Measurements from ENCODE around the gene UCHL3. TPM values are rescaled to one million over a fixed set of nuclear protein-coding genes. Genes with fewer than 3 reads are reported as not detected.

UCHL3 gene
- total RNA-seq, 2 experiments from 2014 or later, result 34.7 to 49.5 TPM

DNA sequence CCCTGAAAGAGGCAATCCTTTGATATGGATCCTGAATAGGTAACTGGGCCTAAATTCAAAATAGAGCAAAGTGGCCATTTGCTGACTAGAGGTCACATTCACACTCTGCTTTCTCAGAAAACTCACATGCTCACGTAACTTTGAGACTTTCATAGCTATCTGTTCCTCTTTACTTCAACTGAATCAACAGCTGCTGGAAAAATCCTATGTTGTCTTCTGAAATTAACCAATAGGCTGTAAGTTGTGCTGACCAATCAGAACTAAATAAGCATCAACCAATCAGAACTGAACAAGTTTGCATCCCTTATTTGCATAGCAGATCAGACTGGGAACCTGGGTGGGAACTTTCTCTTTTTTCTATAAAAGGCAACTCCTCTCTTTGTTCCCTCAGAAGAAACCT, 43.6 kb upstream of the UCHL3 start:
- no peaks in the 10 kb centered on the region for H3K4me1 ChIP-seq (ENCODE audit: insufficient read depth, low read length, poor library complexity, severe bottlenecking)
- H3K4me2 ChIP-seq (ENCODE audit: low read length), result no peak overlapping the region
- no peaks in the 10 kb centered on the region for H4K20me1 ChIP-seq (ENCODE audit: insufficient read depth, low read length)
- ChIA-PET CTCF (ENCODE audit: unreplicated experiment) (no interaction called here), POLR2A (no interaction called here)
- H2AFZ ChIP-seq (ENCODE audit: low read length), result no peak overlapping the region
- H3K27ac ChIP-seq (ENCODE audit: low read depth, low read length, poor library complexity, severe bottlenecking), result no peak overlapping the region
- no peaks in the 10 kb centered on the region for H3K9me3 ChIP-seq (ENCODE audit: low read length)
- BruUV-seq (replicated peaks), result no TSS peak
- no peaks in the 10 kb centered on the region for H3K9me2 ChIP-seq (ENCODE audit: insufficient read depth, low read length)
- H3K36me3 ChIP-seq (ENCODE audit: insufficient read depth, low read length), result no peaks in the 10 kb centered on the region
- DNase-seq (ENCODE audit: low spot score), result no peak
- intact Hi-C loops (cut with micrococcal nuclease; ENCODE audit: unreplicated experiment), result no loop called here
- H3K79me2 ChIP-seq (ENCODE audit: insufficient read depth, low read depth, low read length), result no peaks in the 10 kb centered on the region
- TF ChIP-seq, protein P1, sequence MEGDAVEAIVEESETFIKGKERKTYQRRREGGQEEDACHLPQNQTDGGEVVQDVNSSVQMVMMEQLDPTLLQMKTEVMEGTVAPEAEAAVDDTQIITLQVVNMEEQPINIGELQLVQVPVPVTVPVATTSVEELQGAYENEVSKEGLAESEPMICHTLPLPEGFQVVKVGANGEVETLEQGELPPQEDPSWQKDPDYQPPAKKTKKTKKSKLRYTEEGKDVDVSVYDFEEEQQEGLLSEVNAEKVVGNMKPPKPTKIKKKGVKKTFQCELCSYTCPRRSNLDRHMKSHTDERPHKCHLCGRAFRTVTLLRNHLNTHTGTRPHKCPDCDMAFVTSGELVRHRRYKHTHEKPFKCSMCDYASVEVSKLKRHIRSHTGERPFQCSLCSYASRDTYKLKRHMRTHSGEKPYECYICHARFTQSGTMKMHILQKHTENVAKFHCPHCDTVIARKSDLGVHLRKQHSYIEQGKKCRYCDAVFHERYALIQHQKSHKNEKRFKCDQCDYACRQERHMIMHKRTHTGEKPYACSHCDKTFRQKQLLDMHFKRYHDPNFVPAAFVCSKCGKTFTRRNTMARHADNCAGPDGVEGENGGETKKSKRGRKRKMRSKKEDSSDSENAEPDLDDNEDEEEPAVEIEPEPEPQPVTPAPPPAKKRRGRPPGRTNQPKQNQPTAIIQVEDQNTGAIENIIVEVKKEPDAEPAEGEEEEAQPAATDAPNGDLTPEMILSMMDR (conservative IDR thresholded peaks at IDR 0.05; ENCODE audit: low read length), result no peak
- no peak for TF ChIP-seq EZH2phosphoT487 (IDR thresholded peaks at IDR 0.05; ENCODE audit: borderline replicate concordance, low read depth, low read length)
- H3K4me3 ChIP-seq (ENCODE audit: low read depth, low read length, poor library complexity, severe bottlenecking), result no peak overlapping the region

DNA sequence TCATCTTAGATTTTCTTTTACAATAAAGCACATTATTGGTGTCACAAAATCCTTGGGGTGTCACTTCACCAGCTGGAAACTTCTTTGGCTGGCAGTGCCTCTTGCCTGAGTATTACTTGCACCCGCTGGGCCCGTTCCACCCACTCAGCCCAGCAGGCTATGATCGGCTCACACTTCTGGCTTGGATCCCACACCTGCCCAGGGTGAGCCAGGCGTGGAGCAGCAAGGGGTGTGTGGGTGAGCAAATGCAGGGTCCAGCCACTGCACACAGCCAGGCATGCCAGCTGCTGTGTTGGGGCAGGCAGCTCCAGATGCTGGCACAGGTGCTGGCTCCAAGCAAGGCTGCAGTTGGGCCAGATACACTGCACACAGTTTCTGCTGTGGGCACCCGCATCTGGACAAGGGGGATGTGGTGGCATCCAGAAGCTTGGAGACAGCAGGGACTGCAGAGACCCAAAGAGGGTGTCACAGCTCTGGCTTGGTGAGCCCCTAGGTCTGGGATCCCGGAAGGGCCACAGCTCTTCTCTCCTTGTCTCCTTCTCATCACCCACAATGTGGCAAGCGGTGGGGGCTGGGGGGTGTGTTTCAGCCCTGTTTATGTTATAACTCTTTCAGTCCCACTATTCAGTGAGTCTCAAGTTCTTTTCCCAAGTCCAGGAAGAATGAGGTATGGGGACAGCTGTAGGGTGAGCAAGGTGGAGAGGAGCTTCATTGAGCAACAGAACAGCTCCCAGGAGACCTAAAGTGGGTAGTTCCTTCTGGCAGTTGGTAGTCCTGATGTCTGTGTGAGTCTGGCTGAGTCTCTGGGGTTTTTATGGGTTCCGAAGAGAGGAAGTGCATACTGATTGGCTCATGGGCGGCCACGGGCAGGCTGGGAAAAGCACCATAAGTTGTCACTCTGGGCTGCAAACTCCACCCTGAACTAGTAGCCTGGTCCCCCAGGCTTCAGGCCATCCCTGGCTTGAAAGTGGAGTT, 42.3 kb upstream of the UCHL3 start:
- no peak for DNase-seq (ENCODE audit: low spot score)
- no TSS peak for BruUV-seq (replicated peaks)
- no peak for TF ChIP-seq EZH2phosphoT487 (IDR thresholded peaks at IDR 0.05; ENCODE audit: borderline replicate concordance, low read depth, low read length)
- TF ChIP-seq, protein P1 (conservative IDR thresholded peaks at IDR 0.05; ENCODE audit: low read length), result no peak
- H3K9me3 ChIP-seq (ENCODE audit: low read length), result no peaks in the 10 kb centered on the region
- H3K4me1 ChIP-seq (ENCODE audit: insufficient read depth, low read length, poor library complexity, severe bottlenecking), result peaks cover 4% of the 10 kb centered on the region
- H3K4me3 ChIP-seq (ENCODE audit: low read depth, low read length, poor library complexity, severe bottlenecking), result no peak overlapping the region
- ChIA-PET POLR2A (no interaction called here), CTCF (ENCODE audit: unreplicated experiment) (no interaction called here)
- intact Hi-C loops (cut with micrococcal nuclease; ENCODE audit: unreplicated experiment), result no loop called here
- H3K4me2 ChIP-seq (ENCODE audit: low read length), result no peak overlapping the region
- no peak overlapping the region for H3K27ac ChIP-seq (ENCODE audit: low read depth, low read length, poor library complexity, severe bottlenecking)
- H3K79me2 ChIP-seq (ENCODE audit: insufficient read depth, low read depth, low read length), result no peaks in the 10 kb centered on the region
- no peaks in the 10 kb centered on the region for H3K9me2 ChIP-seq (ENCODE audit: insufficient read depth, low read length)
- H3K36me3 ChIP-seq (ENCODE audit: insufficient read depth, low read length), result no peaks in the 10 kb centered on the region
- H4K20me1 ChIP-seq (ENCODE audit: insufficient read depth, low read length), result no peaks in the 10 kb centered on the region
- no peak overlapping the region for H2AFZ ChIP-seq (ENCODE audit: low read length)

DNA sequence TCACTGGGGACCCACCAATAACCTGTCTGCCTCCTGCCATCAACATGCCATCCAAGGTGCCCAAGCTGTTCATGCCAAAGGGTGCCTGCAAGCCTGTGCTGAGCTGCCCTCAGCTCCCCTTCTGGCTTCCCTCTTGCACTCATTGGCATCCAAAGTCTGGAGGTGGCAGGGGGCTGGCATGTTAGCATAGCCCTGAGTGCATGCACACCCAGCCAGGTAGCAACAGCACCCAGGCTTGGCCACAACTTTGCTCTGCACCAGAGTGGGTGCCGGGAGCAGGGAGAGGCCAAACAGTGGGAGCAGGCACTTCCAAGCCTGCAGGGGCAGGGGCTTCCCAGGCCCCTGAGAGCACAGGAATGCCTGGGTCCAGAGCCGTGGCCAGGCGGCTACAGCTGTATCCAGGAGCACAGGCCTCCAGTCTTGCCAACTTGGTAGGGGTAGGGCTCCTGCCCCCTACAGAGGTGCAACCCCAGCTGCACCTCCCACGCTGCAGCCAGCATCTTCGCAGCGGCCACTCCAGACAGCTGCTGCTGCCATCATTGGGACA, 41.5 kb upstream of the UCHL3 start:
- intact Hi-C loops (cut with micrococcal nuclease; ENCODE audit: unreplicated experiment), result no loop called here

More for the DNA sequence above, 41.5 kb upstream of the UCHL3 start:
- TF ChIP-seq EZH2phosphoT487 (IDR thresholded peaks at IDR 0.05; ENCODE audit: borderline replicate concordance, low read depth, low read length), result no peak
- TF ChIP-seq, protein P1 (conservative IDR thresholded peaks at IDR 0.05; ENCODE audit: low read length), result no peak
- Histone ChIP-seq H3K9me2 (ENCODE audit: insufficient read depth, low read length) (no peaks in the 10 kb centered on the region), H3K79me2 (ENCODE audit: insufficient read depth, low read depth, low read length) (no peaks in the 10 kb centered on the region), H3K36me3 (ENCODE audit: insufficient read depth, low read length) (no peaks in the 10 kb centered on the region), H3K4me3 (ENCODE audit: low read depth, low read length, poor library complexity, severe bottlenecking) (no peak overlapping the region), H4K20me1 (ENCODE audit: insufficient read depth, low read length) (no peaks in the 10 kb centered on the region), H3K4me2 (ENCODE audit: low read length) (no peak overlapping the region), H3K4me1 (ENCODE audit: insufficient read depth, low read length, poor library complexity, severe bottlenecking) (peaks cover 5% of the 10 kb centered on the region), H3K27ac (ENCODE audit: low read depth, low read length, poor library complexity, severe bottlenecking) (no peak overlapping the region), H3K9me3 (ENCODE audit: low read length) (no peaks in the 10 kb centered on the region), H2AFZ (ENCODE audit: low read length) (no peak overlapping the region)
- DNase-seq (ENCODE audit: low spot score), result no peak
- ChIA-PET POLR2A (no interaction called here), CTCF (ENCODE audit: unreplicated experiment) (interaction anchor here (0.6 kb wide), 1 partner anchor 28 kb away, joined by 3 read pairs; no protein-coding TSS in a partner anchor)
- no TSS peak for BruUV-seq (replicated peaks)
